GM19239 (cell line): ENCODE results near the gene ERI2.

Source experiments
- DNase-seq: peaks from one replicate; pipeline ENCODE4 v3.0.0; 2011; ENCODE audit warnings: low spot score; ENCODE audit not compliant: insufficient read length
- FAIRE-seq: peaks from 2 replicates; lab custom pipeline; 2011; peaks lifted over from hg19 to GRCh38; lab: Jason Lieb, UNC

Gene ERI2, protein sequence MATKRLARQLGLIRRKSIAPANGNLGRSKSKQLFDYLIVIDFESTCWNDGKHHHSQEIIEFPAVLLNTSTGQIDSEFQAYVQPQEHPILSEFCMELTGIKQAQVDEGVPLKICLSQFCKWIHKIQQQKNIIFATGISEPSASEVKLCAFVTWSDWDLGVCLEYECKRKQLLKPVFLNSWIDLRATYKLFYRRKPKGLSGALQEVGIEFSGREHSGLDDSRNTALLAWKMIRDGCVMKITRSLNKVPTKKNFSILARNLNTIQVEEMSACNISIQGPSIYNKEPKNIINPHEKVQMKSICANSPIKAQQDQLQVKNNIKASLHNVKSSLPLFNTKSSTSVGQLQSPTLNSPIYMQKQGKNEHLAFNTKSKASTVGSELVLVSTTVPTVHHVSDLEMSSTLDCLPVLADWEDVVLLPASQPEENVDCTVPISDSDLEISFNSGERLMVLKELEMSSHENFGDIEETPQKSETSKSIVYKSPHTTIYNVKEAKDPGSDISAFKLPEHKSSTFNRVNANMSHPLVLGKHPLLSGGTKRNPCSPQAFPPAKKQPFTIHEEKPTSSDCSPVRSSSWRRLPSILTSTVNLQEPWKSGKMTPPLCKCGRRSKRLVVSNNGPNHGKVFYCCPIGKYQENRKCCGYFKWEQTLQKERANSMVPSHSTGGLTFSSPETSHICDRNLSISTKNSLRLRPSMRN

DNA sequence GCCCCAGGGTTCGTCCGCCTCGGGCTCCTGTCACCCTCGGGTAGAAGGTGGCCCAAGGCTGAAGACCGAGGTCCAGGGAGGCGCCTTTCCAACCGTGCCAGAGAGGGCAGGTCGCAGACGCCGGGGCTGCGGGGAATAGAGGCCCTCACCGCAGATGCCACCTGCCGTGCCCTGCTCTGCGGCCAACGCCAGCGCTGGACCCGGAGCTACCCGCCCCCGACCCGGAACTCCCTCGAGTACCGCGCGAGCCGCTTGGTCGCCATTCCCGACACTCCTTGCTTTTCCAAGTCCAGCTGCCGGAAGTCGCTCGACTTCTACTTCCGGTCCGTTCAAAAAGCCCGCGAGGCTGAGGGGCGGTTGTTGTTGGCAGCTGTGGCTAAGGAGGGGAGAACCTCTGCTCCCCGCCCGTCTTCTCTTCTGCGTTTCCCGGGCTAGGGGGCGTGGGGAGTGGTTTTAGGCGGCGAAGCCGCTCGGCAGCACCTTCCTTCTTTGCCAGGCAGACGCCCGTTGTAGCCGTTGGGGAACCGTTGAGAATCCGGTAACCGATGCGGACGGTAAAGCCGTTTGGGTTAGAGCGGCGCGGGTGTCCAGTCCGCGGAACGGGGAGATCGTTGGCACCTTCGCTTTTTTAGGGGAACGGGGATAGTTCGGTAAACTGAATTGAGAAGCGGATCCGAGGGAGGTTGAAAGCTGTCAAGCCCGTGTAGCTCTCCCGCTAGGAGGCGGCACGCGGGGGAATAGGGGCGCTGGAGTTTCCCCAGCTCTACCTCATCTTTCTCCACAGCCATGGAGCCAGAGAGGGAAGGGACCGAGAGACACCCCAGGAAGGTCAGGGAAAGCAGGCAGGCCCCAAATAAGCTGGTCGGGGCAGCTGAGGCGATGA is at the start of gene ERI2, which contains the start of gene REXO5:
Gene ERI2 (minus strand): TSS at position 305 of the 883 bp plus-strand sequence. CDS start 42 bp downstream, at position 263.
Gene REXO5 (plus strand): TSS at position 360 of the 883 bp plus-strand sequence. CDS start 427 bp downstream, at position 787.
- peak; percentile 87 for FAIRE-seq
- DNase-seq: peak; percentile 75

DNA sequence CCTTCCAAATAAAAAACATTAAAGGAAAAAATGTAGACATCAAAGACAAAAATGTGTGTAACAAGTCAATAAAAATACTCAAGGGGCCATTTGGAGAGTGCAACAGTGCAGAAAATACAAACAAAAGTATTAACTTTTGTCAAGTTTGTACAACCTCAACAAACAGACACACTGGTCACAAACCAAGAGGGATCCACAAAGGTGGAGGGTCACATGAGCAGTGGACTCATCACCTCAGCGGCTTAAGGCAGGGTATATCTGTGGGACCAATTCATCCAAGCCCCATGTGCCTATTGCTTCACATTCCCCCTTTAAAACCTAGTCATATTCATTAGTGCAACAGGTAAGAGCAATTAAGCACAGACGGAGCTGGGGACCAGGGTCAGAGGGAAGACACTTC is 48.7 kb upstream of the ERI2 start:
- DNase-seq (no peak), FAIRE-seq (no peak)

DNA sequence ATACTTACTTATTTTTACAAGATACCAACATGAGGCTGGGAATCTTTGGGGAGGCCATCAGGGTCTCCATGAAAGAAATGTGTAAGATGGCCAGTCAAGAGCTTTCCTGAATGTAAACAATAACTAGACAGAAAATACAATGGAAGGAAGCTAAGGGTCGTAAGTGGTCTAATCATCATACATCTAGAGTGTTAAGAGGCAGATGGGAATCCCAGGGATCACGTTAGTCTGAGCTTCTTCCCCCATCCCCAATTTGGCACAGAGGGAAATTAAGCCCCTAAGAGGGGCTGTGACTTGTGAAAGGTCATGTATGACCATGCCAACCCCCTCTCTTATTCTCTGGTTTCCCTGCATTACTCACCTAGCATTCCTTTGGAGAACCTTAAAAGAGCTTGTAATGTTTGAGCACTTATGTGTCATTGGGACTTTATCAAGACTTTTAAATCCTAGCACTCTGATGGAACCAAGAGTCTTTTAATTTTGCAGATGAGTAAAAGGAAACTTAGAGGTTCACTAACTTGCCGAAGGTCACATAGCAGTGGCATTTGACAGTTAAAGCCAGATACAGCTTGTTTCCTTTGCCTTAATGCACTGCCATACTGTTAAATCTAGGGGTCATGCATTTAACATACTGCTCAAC is 47.8 kb upstream of the ERI2 start:
- FAIRE-seq: no peak

DNA sequence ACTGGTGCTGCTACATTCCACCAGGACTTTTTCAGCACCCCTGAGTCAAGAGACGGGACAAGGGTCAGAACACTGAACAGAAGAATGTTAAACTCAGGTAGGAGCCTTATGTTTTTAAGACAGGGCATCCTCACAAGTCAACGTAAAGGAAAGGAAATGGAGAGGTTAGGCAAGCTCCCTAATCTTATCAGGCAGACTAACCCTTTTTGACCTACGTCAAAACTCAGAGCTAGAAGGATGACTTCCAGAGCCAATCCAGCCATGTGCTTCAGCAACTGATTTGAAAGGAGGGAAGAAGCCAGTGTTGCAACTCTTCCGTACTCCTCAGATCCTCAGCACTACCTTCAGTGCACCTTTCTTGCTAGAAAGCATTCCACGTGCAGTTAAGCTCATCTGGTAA is 46.9 kb upstream of the ERI2 start:
- no peak for DNase-seq
- no peak for FAIRE-seq

More for the DNA sequence above, 47.8 kb upstream of the ERI2 start:
- no peak for DNase-seq

DNA sequence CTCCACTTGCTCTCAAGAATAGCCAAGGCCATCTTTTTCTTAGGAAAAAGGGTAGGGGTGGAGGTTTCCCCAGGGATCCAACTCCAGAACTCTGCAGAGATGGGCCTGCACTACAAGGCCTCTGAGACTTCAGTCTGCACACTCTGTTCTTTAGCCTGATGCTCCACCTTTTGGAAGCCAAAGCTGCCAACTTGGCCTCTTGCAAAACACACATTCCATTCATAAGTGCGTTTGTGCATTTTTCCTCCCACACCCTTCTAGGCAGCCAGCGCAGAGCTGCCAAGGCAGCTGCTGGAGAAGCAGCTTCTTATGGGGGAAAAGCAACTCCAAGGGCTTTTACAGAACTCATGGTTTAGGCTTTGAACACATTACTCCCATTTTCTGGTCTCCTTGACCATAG is 45.3 kb upstream of the ERI2 start:
- DNase-seq: no peak
- no peak for FAIRE-seq

DNA sequence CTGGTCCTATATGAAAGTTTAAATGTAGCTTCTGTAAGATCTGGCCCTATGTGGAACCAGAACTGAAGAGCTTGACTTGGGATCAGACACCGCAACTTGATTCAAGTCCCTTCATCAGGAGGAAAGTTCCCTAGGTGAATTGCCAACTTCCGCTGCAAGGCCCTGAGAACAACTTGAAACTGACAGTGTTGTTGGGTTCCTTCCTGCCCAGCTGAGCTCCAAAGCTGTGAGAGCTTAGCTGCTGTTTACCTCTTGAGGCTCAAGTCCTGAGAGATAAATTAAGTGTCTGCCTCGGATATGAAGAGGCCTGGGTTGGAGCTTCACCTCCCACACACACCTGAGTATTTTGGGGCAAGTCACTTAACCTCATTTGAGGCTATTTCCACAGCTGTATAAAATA is 44.7 kb upstream of the ERI2 start:
- FAIRE-seq (no peak), DNase-seq (no peak)

DNA sequence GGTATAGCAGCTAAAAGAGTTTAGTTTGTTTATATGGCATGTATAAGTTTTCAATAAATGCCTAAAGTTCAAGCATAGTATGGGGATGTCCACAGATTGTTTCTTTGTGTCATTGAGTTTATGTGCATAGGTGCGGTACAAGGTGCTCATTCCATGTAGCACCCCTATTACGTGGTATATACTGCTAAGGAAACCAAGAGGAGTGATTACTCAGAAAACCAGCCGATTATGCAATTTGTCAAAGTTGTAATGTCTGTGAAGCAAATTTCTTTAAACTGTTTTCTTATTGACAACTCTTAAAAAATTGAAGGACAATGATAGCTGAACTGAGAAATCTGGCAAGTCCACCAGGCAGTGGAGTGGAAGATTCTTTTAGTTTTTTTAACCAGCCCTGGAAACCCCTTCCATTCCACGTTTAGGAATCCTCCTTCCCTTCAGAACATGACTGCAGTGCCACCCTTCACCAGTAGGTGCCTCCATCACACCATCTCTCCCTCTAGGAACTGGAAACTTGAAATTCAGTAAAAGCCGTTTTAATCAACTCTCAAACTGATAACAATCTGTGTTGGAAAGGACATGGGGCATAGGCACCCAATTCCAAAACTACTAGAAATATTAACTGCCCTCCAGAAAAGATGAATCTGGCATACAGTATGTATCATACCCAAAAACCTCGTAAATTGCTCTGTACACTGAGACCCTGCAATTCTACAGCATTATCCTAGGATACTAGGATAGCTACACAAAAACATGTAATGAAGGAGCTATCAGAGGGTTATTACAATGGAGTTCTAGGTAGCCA is 43.5 kb upstream of the ERI2 start:
- DNase-seq (no peak), FAIRE-seq (peak; percentile 83)

DNA sequence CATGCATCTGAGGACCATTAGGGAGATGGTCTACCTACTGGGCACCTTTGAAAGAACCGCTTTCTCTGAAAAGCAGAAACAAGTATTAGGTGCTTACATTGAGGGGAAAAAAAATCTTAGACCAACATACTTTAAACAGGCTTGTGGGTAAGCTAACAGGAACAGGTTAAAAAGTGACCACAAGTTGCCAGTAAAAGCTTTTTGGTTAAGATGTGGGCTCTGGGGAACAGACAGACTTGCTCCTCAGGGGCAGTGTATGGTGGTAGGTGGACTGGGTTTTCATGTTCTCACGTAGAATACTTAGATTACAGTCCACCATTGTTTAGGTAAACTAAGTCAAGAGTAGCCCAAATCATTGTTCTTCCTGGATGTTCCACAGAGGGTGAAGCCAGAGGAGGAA is 41.3 kb upstream of the ERI2 start:
- FAIRE-seq: no peak
- no peak for DNase-seq

DNA sequence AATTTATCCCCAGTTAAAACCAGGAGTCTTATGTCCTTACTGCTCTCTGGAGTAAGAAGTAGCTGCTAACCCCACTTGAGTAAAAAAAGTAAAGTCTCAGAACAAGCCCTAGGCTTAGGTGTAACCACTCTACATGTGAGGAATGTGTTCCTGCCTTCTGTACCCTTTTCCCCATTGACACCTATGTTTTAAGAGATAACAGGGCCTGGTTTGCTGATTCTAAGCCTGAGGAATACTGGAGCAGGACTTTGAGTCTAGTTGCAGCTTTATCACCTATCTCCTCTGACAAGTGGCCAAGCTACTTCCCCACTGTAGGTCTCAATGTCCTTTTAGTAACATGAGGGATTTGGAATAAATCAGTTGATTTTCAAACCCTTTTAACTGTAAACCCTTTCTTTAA is 40.3 kb upstream of the ERI2 start:
- DNase-seq: no peak
- no peak for FAIRE-seq

DNA sequence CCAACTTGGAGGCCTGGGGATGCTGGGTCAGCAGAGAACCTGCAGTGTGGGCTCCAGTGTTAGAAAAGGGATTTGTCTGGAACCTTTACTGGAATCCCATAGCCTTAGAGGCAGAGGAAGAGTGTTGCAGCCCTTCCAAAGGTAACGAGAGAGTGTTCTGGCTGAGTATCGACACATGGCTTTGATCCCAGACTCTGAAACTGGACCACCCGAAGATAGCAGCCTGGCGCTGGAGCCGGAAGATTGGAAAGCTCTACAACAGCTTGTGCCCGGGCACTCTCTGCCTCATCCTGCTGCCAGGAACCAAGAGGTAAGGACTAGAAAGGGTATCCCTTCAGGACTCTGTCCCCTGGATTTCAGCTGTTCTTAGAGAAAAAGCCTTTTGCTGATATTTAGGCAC is 39.8 kb upstream of the ERI2 start:
- DNase-seq: no peak
- FAIRE-seq: no peak

DNA sequence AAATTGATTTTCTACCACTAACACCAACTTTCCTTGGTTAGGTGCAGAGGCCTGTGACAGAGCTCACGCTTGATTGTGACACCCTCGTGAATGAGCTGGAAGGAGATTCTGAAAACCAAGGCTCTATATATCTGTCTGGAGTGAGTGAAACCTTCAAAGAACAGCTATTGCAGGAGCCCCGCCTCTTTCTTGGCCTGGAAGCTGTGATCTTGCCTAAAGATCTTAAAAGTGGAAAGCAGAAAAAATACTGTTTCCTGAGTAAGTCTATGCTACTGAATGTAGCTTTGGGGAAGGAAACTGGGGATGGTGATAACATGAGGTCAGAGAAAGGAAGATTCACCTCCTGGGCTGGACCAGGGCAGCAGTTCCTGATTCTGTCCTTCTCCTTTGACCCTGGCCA is 38.3 kb upstream of the ERI2 start:
- DNase-seq (no peak), FAIRE-seq (no peak)

DNA sequence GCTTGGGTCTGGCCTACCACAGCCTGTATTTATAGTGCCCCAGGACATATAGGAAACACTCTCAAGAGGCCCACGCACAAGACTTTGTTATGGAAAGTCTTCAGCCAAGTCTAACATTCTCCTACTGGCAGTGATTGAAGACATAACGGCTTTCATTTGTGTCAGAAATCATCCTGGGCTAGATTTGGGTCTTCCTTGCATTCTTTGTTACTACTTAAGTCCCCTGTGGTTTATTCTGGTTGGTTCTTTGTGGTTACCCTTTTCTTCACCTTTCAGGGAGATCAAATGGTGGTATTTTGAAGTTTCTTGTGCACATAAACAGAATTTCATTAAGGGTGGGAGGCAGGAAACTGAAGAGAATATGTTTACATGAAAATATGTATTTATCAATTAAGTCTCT is 37.8 kb upstream of the ERI2 start:
- DNase-seq (no peak), FAIRE-seq (no peak)

DNA sequence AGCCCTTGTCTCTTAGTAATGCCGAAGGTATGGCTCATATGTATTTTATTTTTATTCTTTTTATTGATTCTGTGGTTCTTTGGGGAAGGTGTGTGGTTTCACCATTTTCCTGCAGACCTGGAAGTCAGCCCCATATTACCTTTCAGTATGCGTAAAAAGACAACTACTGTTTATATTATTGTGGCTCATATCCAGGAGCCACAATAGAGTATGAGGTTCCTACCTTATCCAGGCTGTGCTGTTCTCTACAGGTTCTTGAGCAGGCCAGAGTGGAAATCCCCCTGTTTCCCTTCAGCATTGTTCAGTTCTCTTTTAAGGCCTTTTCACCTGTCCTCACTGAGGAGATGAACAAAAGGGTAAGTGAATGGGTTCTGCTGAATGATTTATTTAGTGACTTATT is 33.2 kb upstream of the ERI2 start:
- DNase-seq (no peak), FAIRE-seq (no peak)

DNA sequence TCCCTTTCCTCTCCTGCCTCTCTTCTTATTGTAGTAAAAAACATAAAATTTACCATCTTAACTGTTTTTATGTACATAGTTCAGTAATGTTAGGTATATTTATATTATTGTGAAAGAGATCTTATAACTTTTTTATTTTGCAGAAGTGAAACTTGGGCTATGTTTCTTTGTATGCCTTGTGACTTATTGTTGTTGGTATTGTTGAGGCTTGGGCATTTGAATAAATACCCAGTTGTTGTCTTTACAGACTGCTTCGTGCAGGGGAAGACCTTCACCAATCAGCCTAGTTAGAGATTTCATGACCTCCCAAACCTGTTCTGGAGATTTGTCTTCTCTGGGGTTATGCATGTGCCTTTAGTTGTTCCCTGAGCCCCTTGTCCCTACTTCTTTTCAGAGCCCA is 32.0 kb upstream of the ERI2 start:
- no peak for DNase-seq
- FAIRE-seq: peak; percentile 71

DNA sequence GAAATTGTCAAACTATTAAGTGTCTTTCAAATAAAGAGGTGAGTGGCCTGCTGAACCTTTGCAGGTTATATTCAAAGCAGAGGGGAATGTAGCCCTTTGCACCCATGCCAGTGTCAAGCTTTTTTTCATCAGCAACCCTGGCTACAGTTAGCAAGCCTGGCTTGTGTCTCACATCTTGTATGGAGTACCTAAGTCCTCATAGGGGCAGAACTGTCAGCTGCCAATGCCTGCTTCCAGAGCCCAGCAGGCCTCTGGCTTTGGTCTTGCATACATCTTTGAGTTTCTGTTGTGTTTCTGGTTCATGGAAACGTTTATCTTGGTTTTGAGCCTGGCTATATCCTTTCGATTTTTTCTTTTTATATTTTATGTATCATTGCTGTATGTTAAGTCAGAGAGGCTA is 26.8 kb upstream of the ERI2 start:
- no peak for FAIRE-seq
- no peak for DNase-seq

DNA sequence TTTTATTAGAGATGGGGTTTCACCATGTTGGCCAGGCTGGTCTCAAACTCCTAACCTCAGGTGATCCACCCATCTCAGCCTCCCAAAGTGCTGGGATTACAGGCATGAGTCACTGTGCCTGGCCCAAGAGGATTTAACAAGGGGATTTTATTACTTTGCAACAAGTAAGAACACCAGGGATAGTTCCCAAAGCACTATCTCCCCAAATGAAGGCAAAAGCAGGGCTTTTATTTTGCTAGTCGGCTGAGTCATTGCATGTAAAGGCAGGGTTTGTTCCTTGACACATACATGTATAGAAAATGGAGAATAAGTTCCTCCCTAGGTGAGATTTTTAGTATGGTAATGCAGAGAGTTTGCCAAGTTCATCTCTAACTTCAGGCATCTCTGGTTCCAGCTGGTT is 24.1 kb upstream of the ERI2 start:
- DNase-seq: no peak
- FAIRE-seq: no peak

DNA sequence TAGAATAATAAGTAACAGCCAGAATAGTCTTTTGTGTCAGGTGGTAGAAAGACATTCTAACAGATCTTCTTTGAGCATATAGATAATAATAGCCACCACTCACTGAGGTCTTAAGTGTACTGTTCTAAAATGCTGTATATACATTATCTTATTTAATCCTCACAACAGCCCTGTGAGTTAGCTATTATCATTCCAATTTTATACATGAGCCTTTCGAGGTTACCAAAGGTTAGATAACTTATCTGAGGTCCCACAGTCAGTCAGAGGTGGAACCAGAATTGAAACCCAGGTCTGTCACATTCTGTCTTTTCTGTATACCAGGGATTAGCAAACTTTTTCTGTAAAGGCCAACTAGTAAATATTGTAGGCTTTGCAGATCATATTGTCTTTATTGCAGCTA is 23.3 kb upstream of the ERI2 start:
- DNase-seq (no peak), FAIRE-seq (no peak)

DNA sequence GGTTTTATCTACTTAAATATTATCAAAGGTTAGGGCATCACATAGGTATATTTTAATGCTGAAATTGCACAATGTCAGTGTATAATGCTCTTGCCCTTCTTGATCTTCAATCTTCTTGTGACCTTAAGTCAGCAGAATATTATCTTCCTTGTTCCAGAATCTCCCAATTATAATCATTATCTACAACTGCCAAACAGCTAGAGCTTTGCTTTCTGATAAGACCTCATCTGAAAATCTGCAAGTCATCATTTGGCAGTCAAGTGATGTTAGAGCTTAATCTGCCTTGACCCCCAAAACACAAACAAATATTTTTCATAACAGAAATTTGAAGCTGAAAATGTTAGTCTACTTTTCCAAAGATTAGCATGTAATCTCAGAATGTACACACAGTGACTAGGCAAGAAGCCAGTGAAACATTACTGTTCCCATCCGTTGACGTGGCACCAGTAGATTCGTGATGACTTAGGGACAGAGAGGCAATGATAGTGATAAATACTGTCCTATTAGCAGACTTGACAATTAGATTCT is 19.8 kb upstream of the ERI2 start:
- FAIRE-seq (no peak), DNase-seq (no peak)
